ENCODE data around the gene DOCK3. TPM values are rescaled to one million over a fixed set of nuclear protein-coding genes. Genes with fewer than 3 reads are reported as not detected.

Gene DOCK3
- total and polyA plus RNA-seq, 10 donors: 0.08 to 2.1 (median 0.44) TPM

DNA sequence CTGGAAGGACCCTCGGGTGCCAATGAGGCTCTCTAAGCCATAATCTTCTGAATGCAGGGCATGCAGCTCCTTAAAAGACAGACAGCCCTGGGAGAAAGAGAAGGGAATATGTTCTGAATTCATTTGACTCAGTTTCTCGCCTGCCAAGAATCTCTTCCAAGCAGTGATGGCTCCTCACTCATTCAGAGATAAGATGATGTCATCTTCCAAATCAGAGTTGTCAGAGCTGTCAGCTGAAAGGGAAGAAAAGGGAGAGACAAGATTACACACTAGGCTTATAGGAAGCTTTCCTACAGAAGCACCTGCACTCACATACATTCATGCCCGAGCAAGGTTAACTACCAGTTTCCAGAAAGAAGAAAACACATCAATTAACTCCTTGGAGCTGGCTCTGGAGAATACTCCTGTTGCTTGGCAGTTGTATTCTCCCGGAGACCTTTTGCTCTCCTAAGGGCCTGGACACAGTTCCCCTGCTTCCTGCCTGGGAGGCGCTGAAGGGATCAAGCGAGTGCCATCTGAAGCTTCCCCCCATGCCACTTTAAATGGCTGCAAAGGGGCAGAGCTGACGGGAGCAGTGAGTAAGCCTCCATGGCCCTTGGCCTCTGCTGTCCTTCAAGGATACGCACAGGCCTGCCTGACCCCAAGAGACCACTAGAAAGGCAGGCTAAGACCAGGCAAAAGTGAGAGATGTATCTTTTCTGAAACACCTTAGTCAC is 724.0 kb downstream of the DOCK3 start:
- Histone ChIP-seq H3K9me3 (no peaks in the 10 kb centered on the region), H3K27ac (no peak overlapping the region), H3K4me1 (peaks cover 0 to 43% (median 29%) of the 10 kb centered on the region in 6 donors), H3K36me3 (peaks cover 0 to 100% (median 79%) of the 10 kb centered on the region in 6 donors), H3K4me3 (no peak overlapping the region), H3K27me3 (replicated peaks in 1 of 7) (no peaks in the 10 kb centered on the region)
- intact Hi-C loops (cut with DNase I; ENCODE audit: low total_unique reads): no loop called here
- WGBS, 5 donors: 76 to 88% (median 81%) methylated on average over 8 of the region's 8 CpGs
- TF ChIP-seq, protein P1, sequence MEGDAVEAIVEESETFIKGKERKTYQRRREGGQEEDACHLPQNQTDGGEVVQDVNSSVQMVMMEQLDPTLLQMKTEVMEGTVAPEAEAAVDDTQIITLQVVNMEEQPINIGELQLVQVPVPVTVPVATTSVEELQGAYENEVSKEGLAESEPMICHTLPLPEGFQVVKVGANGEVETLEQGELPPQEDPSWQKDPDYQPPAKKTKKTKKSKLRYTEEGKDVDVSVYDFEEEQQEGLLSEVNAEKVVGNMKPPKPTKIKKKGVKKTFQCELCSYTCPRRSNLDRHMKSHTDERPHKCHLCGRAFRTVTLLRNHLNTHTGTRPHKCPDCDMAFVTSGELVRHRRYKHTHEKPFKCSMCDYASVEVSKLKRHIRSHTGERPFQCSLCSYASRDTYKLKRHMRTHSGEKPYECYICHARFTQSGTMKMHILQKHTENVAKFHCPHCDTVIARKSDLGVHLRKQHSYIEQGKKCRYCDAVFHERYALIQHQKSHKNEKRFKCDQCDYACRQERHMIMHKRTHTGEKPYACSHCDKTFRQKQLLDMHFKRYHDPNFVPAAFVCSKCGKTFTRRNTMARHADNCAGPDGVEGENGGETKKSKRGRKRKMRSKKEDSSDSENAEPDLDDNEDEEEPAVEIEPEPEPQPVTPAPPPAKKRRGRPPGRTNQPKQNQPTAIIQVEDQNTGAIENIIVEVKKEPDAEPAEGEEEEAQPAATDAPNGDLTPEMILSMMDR (IDR thresholded peaks at IDR 0.05 in 8 of 11, conservative IDR thresholded peaks at IDR 0.05 in 3 of 11): no peak
- no peak for TF ChIP-seq POLR2AphosphoS5 (IDR thresholded peaks at IDR 0.05)
- no peak for TF ChIP-seq POLR2A (IDR thresholded peaks at IDR 0.05)
- DNase-seq: no peak

DNA sequence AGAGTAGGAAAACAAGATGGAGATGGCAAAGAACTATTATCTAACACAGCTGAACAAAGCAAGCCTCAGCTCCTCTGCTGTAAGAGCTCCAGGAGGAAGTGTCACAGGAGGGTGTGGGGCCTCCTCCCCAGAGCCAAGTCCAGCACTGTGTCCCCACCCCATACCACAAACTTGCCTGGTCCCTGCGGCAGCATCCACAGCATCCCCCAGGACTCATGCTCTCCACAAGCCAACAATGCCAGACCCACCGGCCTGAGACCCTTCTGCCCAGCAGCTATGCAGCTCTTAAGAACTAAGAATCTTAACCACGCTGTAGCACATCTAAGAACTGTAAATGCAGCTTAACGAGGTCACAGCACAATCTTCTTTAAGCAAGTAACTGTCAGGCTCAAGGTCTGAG is 725.4 kb downstream of the DOCK3 start:
- Histone ChIP-seq H3K4me1 (peaks cover 0 to 29% (median 15%) of the 10 kb centered on the region in 6 donors), H3K36me3 (peaks cover 0 to 100% (median 67%) of the 10 kb centered on the region in 6 donors), H3K4me3 (no peak overlapping the region), H3K9me3 (no peaks in the 10 kb centered on the region), H3K27ac (peak overlapping the region in 1 of 8 donors; percentile 2), H3K27me3 (replicated peaks in 1 of 7) (no peaks in the 10 kb centered on the region)
- intact Hi-C loops (cut with DNase I; ENCODE audit: low total_unique reads): no loop called here
- TF ChIP-seq POLR2AphosphoS5 (IDR thresholded peaks at IDR 0.05) (peak in 1 of 3 donors; percentile 7), POLR2A (IDR thresholded peaks at IDR 0.05) (no peak)
- DNase-seq: no peak
- WGBS, 5 donors: 82 to 94% (median 88%) methylated on average over 4 of the region's 4 CpGs

DNA sequence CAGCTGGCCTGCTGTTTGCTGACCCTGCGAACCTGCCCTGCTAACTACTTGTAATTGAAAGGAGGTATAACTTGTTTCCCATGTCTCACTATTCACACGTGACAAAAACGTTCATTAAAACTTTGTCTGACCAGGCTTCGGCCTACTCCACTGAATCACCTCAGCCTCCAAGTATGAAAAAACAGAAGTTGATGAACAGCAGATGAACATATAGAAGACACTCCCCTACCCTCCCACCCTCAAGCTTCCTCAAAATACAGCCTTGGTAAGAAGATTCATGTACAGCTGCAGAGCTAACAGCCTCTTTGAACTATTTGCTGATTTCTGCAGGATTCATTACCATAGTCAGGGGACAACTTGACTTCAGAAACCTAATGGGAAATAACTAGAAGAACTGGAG is 727.0 kb downstream of the DOCK3 start:
- H3K36me3 ChIP-seq: peaks cover 0 to 100% (median 54%) of the 10 kb centered on the region in 6 donors
- TF ChIP-seq, protein P1 (IDR thresholded peaks at IDR 0.05 in 8 of 11, conservative IDR thresholded peaks at IDR 0.05 in 3 of 11): no peak
- TF ChIP-seq POLR2AphosphoS5 (IDR thresholded peaks at IDR 0.05): no peak
- TF ChIP-seq POLR2A (IDR thresholded peaks at IDR 0.05): no peak
- H3K9me3 ChIP-seq: no peaks in the 10 kb centered on the region
- no peak for DNase-seq
- intact Hi-C loops (cut with DNase I; ENCODE audit: low total_unique reads): no loop called here
- no peak overlapping the region for H3K4me3 ChIP-seq
- 63 to 84% (median 73%) methylated on average over 4 of the region's 4 CpGs for WGBS, 5 donors
- peaks cover 0 to 13% (median 3%) of the 10 kb centered on the region in 6 donors for H3K4me1 ChIP-seq
- peak overlapping the region in 3 of 8 donors; percentile 24 to 40 (median 38) for H3K27ac ChIP-seq
- no peaks in the 10 kb centered on the region for H3K27me3 ChIP-seq (replicated peaks in 1 of 7)

DNA sequence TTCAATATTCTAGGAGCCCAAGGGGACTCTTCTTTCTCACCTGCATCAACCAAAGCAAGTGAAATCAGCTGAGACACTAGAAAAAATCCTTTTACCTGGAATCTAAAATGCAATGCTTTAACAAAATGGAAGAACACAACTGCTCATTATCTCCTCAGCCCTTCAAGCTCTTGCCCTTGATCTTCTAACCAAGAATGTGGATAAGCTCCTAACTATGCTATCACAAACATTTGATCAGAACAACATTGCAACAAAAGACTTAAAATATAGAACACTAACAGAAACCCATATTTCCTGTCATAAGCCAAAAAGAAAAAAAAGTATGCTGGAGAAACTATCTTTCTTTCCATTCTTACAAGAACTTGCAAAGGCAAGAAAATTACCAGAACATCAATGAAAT is 728.9 kb downstream of the DOCK3 start:
- TF ChIP-seq POLR2A (IDR thresholded peaks at IDR 0.05): no peak
- TF ChIP-seq, protein P1 (IDR thresholded peaks at IDR 0.05 in 8 of 11, conservative IDR thresholded peaks at IDR 0.05 in 3 of 11): no peak
- no peak for TF ChIP-seq POLR2AphosphoS5 (IDR thresholded peaks at IDR 0.05)
- intact Hi-C loops (cut with DNase I; ENCODE audit: low total_unique reads): no loop called here
- Histone ChIP-seq H3K27ac (no peak overlapping the region), H3K27me3 (replicated peaks in 1 of 7) (no peaks in the 10 kb centered on the region), H3K36me3 (peaks cover 0 to 100% (median 44%) of the 10 kb centered on the region in 6 donors), H3K4me3 (no peak overlapping the region), H3K9me3 (no peaks in the 10 kb centered on the region), H3K4me1 (peaks cover 0 to 5% (median 0%) of the 10 kb centered on the region in 6 donors)
- no peak for DNase-seq

Measured in spleen (tissue), 11 donors.